ENCODE data around the gene SBNO2.

The SBNO2 gene, protein sequence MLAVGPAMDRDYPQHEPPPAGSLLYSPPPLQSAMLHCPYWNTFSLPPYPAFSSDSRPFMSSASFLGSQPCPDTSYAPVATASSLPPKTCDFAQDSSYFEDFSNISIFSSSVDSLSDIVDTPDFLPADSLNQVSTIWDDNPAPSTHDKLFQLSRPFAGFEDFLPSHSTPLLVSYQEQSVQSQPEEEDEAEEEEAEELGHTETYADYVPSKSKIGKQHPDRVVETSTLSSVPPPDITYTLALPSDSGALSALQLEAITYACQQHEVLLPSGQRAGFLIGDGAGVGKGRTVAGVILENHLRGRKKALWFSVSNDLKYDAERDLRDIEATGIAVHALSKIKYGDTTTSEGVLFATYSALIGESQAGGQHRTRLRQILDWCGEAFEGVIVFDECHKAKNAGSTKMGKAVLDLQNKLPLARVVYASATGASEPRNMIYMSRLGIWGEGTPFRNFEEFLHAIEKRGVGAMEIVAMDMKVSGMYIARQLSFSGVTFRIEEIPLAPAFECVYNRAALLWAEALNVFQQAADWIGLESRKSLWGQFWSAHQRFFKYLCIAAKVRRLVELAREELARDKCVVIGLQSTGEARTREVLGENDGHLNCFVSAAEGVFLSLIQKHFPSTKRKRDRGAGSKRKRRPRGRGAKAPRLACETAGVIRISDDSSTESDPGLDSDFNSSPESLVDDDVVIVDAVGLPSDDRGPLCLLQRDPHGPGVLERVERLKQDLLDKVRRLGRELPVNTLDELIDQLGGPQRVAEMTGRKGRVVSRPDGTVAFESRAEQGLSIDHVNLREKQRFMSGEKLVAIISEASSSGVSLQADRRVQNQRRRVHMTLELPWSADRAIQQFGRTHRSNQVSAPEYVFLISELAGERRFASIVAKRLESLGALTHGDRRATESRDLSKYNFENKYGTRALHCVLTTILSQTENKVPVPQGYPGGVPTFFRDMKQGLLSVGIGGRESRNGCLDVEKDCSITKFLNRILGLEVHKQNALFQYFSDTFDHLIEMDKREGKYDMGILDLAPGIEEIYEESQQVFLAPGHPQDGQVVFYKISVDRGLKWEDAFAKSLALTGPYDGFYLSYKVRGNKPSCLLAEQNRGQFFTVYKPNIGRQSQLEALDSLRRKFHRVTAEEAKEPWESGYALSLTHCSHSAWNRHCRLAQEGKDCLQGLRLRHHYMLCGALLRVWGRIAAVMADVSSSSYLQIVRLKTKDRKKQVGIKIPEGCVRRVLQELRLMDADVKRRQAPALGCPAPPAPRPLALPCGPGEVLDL (N-terminal part only)

GRCh38 chr19:1173845-1174809 is at the start of gene SBNO2:
Gene SBNO2 (minus strand): TSS chr19:1174268. CDS start chr19:1154276, 19,992 bp downstream.
- peak; percentile 91 for DNase-seq

- peak; percentile 26 for DNase-seq
These were observed 49.2 kb upstream of the SBNO2 start for GRCh38 chr19:1223018-1223855.

GRCh38 chr19:1222394-1222793 is 48.3 kb upstream of the SBNO2 start:
- DNase-seq: no peak

GRCh38 chr19:1221904-1222255 is 47.8 kb upstream of the SBNO2 start:
- DNase-seq: no peak

- no peak for DNase-seq
These were observed 47.2 kb upstream of the SBNO2 start for GRCh38 chr19:1220976-1221903.

DNA sequence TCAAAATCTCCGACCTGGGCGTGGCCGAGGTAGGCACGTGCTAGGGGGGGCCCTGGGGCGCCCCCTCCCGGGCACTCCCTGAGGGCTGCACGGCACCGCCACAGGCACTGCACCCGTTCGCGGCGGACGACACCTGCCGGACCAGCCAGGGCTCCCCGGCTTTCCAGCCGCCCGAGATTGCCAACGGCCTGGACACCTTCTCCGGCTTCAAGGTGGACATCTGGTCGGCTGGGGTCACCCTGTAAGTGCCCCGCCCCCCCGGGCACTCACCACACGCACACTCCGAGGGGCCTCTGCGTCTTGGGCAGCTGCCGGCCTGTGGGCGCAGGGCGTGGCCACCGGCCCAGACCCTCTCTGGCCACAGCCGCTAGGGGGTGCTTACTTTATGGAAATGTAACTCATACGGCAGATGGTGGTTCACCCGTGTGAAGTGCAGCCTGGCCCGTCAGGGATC is 46.4 kb upstream of the SBNO2 start:
- no peak for DNase-seq

DNA sequence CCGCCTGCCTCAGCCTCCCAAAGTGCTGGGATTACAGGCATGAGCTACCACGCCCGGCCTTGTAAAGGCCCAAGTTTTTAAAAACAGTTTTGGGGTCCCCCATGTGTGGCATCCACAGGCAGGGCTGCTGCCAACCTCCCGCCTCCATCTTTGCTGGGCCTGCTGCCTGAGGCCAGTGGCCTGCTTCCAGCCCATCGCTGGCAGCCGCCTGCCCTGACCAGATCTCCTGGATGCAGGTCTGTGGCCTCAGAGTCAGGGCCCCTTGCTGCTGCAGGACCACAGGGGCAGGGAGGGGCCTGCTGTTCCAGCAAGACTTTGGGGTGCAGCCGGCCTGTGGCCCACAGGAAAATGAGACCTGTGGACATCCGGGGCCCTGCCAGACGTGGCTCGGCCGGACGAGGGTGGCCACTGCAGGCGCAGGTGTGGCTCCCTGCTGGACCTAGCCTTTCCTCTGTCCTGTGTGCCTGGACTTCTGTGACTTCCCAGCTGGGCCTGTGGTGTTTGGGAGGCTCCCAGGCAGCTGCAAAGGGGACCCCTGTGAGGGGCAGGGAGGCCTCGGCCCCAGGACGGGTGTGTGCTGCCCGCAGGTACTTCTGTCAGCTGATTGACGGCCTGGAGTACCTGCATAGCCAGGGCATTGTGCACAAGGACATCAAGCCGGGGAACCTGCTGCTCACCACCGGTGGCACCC is 45.9 kb upstream of the SBNO2 start:
- DNase-seq: no peak

GRCh38 chr19:1218751-1219567 is 44.9 kb upstream of the SBNO2 start:
- DNase-seq: no peak

- no peak for DNase-seq
These were observed 43.3 kb upstream of the SBNO2 start for GRCh38 chr19:1217366-1217765.

DNA sequence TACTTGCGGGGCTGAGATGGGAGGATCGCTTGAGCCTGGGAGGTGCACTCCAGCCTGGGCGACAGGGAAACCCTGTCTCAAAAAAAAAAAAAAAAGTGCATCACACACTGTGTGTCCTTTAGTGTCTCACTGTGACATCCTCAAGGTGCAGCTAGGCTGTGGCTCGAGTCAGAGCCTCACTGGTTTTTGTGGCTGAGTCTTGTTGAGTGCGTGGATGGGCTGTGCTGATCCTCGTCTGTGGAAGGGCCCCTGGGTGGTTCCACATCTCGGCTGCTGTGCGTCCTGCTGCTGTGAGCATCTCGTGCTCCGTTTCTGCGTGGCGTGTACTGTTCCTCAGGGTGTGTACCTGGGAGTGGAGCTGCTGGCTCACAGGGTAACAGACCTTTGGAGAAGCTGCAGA is 42.7 kb upstream of the SBNO2 start:
- no peak for DNase-seq

DNA sequence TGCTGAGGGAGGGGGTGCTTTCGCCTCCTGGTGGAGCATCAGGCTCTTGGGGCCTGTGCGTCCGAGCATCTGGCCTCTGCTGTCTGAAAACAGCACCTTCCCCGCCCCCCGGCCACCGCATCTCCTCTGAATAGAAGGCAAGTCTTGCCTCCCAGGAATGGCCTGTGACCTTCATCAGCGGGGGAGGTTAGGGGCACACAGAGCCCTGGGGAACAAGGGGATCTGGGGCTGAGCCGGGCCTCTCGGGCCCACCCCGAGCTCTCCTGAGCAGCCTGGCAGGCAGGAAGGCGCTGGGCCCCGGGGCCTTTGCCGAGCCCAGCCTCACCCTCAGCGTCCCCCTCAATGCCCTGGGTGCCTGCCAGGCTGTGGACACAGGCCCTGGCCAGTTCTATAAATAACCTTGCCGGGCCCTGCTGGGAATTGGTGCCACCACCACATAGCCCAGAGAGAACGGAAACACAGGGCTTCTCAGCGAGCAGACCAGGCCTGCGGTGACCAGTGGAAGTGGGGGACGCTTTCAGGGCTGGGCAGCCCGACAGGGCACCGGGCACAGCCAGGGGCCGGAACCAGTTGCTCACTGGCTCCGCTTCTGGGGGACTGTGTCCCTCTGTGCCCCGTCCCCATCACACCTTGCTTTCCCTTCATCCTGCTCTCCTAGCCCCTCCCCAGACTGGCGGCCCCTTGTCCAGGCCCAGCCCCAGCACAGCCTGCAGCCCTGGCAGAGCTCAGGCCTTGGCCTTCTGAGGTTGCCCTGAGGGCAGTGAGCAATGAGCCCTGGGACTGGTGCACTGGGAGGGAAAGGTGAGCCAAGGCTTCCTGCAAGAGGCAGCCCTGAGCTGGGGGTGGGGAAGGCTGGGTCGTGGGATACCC is 41.0 kb upstream of the SBNO2 start:
- DNase-seq: no peak

DNA sequence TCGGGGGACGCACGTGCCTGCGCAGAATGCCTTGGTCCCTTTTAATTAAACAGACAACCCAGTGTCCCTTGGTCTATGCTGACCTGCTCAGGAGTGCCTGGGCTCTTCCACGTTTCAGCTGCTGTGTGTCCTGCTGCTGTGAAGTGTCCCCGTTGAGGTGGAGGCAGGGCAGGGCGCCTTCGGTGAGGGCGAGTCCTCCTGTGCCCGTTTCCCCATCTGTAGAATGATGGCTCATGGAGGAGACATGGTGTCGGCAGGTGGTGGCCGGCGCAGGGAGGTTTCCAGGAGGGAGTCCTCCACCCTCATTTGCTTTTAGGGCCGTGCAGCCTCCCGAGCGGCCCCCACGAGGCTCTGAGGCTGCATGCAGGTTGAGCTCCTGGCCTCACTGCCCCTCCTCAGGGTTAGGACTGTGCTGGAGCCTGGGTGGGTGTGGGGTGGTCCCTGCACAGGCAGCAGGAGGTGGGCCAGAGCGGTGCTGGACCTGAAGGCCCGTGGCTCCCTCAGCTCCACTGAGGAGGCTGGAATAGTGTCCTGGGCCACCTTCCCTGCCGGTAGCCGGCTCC is 40.3 kb upstream of the SBNO2 start:
- DNase-seq: no peak

DNA sequence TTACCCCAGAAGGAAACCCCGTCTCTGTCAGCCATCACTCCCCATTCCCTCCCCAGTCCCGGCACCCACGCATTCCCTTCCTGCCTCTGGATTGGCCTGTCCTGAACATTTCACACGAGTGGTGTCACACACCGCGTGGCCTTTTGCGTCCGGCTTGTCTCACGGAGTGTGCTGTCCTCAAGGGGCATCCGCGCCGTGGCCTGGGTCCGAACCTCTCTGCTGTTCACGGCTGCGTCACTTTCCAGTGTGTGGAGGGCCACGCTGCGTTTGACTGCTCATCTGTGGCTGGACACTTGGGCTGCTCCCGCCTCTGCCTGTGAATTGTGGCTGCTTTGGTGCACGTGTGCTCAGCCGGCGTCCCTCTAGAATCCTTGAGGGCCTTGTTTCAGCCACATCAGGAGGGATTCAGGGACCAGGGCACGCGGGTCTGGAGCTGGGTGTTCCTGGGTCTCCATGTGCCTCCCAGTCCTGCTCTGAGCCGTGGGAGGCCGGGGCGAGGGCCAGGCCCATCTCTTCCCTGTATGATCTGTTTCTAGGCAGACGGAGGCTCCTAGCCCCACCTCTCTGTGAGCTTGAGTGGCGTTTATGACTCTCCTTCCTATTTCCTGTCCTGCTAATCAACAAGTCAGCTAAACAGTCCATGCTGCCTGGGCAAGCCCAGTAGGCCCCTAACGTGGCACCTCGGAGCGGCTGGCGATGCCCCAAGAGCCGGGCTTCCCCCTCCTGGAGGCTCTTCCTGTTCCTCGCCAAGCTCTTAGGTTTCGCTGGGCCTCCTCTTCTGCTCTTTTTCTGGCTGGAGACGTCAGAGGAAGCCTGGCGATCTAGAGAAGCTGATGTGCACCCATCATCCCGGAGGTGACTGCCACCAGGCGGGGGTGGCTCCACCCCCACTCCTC is 39.6 kb upstream of the SBNO2 start:
- peak; percentile 81 for DNase-seq

DNA sequence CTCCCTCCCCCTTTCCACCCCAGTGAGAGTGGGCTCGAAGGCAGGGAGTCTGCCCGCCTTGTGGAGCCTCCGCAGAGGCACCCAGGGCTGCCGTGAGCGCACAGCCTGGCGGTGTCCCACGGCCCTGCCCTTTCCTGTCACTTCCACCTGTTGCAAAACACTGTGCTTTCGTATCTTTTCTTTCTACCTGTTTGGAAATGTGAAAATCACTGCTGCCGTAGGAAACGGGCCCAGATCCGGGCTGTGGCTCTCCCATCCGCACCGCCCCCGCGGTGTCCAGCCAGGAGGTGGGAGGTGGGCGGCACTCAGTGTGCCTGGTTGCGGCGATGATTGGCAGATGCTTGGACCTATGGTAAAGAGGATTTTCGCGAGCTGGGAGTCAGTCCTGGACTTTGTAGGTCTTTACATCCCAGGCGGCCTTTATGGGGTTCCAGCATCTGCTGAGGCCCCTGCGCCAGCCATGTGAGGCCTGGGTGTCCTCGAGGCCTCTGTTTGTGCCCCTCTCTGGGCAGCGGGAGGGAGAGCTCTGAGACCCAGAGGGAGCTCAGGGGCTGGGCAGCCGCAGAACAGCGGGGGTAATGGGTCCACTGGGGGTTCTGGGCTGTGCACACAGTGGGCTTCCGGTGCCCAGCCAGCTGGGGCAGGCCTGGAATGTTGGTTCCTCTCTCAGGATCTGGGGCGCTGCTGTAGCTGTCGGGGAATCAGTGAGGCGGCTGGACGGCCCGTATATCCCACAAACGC is 37.6 kb upstream of the SBNO2 start:
- DNase-seq: no peak

GRCh38 chr19:1210227-1210538 is 36.1 kb upstream of the SBNO2 start:
- no peak for DNase-seq
